ENCODE data around the gene KCNIP4.

GRCh38 chr4:21177871-21178270, 770.7 kb downstream of the KCNIP4 start:
- TF ChIP-seq CTCF (IDR thresholded peaks at IDR 0.05), result no peak
- TF ChIP-seq POLR2A (IDR thresholded peaks at IDR 0.05; ENCODE audit: low read depth), result no peak
- no peak for TF ChIP-seq POLR2AphosphoS5 (IDR thresholded peaks at IDR 0.05)

All from esophagus muscularis mucosa (tissue), 3 donors.